ENCODE data around the gene SLC27A5.
A peak's percentile ranks its signal among the peaks of the same experiment; 100 is the strongest.

- TF ChIP-seq FOS (IDR thresholded peaks at IDR 0.05; ENCODE audit: extremely low read depth, insufficient read length) (no peak), POLR2AphosphoS5 (IDR thresholded peaks at IDR 0.05; ENCODE audit: control insufficient read depth, insufficient read depth, low read depth, low read length) (no peak; the same call in 1 of the 2 replicates), CBFB (CRISPR knock-in tag; IDR thresholded peaks at IDR 0.05) (no peak), TEAD2 (tag; IDR thresholded peaks at IDR 0.05) (no peak), JUND (IDR thresholded peaks at IDR 0.05; ENCODE audit: borderline replicate concordance, low read depth, low read length) (peak; percentile 41; the same call in 1 of the 2 replicates), JUND (tag; IDR thresholded peaks at IDR 0.05; ENCODE audit: borderline replicate concordance, low read depth, low read length) (peak; percentile 23; the same call in 1 of the 3 replicates), U2AF1 (optimal IDR thresholded peaks at IDR 0.05; ENCODE audit: low read depth, low read length) (peak; percentile 56), CAMTA2 (CRISPR knock-in tag; conservative IDR thresholded peaks at IDR 0.05) (no peak), CTCF (IDR thresholded peaks at IDR 0.05 in 2 of 3, conservative IDR thresholded peaks at IDR 0.05 in 1 of 3; ENCODE audit: insufficient read depth in 2 of 3, low read depth in 1 of 3, low read length in 3 of 3) (no peak), SMC3 (conservative IDR thresholded peaks at IDR 0.05; ENCODE audit: insufficient read depth, low read depth, low read length) (0 out of 2 replicates have a peak, but pooled peaks have one; percentile 3)
Observed at GRCh38 chr19:58558623-58559274, 47.0 kb upstream of the SLC27A5 start.

Data from K562 (cell line).